HG03108 (cell line): Measurements from ENCODE around the gene TTYH3.

Experiments used
- ATAC-seq: cut with Tn5 transposase; IDR thresholded peaks from one replicate; pipeline ENCODE4 v1.9.1; 2021; ENCODE audit warnings: moderate library complexity; ENCODE audit not compliant: unreplicated experiment

Gene TTYH3

DNA sequence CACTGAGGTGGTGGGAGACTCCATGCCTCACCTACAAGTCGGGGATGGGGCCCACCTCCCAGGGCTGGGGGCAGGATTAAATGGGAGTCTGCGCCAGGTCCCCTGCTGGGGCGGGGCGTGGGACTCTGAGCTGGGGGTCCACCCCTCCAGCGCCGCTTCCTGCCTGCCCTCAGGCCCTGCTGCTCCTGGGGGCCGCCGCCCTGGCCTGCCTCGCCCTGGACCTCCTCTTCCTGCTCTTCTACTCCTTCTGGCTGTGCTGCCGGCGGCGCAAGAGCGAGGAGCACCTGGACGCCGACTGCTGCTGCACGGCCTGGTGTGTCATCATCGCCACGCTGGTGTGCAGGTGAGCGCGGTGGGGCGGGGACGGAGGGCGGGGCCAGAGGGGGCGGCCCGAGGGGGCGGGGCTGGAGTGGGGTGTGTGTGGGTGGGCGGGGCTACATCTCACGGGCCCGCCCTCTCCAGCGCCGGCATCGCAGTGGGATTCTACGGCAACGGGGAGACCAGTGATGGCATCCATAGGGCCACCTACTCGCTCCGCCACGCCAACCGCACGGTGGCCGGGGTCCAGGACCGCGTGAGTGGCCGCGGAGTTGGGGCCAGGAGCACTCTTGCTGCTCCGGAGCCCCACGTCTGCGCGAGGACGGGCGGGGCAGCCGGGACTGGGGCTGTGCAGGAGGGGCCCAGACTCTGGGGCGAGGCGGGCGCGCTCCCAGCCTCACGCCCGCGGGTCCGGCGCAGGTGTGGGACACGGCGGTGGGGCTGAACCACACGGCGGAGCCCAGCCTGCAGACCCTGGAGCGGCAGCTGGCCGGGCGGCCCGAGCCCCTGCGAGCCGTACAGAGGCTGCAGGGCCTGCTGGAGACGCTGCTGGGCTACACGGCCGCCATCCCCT lies 15.1 kb downstream of the TTYH3 start:
- no peak for ATAC-seq

GRCh38 chr7:2647594-2648172 lies 15.9 kb downstream of the TTYH3 start:
- no peak for ATAC-seq

DNA sequence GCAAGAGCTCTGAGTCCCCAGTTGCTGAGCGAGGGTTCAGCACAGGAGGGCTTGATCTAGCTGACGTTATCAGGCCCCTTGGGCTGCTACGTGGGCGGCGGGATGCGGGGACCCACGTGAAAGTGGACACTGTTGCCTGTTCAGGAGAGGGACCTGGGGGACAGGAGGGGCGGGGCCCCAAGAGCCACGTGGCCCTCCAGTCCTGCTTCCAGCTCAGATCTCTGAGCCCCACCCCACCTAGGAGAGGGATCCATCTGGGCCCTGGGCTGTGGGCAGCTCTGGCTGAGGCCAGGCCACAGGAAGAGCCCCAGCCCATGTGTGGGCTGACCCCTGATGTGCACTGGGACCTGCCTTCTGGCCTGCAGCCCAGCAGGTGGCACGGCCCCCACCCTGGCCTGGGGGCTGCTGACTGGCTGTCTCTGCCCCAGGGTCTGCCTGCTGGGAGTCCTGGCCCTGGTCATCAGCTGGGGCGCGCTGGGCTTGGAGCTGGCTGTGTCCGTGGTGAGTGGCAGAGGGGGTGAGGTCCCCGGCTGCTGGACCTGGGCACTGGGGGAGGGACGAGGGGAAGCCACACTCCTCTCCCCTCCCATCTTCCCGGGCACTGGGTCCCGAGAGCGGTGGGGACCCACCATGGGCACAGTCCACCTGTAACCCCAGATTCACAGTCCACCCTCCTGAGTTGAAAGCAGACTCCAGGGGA lies 17.5 kb downstream of the TTYH3 start:
- no peak for ATAC-seq

- no peak for ATAC-seq
Measured at GRCh38 chr7:2649991-2650390, 18.2 kb downstream of the TTYH3 start.

DNA sequence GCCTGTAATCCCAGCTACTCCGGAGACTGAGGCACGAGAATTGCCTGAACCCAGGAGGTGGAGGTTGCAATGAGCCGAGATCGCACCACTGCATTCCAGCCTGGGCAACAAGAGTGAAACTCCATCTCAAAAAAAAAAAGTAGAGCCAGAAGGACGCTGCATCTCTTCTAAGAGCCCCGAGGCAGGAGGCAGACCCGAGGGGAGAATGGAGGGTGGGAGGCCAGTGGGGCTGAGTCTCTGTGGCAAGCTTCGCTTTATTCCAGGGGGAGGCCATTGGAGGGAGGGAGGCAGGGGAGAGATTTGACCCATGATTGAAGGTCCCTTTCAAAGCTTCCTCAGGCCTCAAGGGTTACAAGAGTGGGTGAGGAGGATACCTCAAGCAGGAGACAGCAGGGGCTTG lies 18.7 kb downstream of the TTYH3 start:
- ATAC-seq, result no peak

GRCh38 chr7:2651336-2651735 lies 19.6 kb downstream of the TTYH3 start:
- ATAC-seq, result no peak

DNA sequence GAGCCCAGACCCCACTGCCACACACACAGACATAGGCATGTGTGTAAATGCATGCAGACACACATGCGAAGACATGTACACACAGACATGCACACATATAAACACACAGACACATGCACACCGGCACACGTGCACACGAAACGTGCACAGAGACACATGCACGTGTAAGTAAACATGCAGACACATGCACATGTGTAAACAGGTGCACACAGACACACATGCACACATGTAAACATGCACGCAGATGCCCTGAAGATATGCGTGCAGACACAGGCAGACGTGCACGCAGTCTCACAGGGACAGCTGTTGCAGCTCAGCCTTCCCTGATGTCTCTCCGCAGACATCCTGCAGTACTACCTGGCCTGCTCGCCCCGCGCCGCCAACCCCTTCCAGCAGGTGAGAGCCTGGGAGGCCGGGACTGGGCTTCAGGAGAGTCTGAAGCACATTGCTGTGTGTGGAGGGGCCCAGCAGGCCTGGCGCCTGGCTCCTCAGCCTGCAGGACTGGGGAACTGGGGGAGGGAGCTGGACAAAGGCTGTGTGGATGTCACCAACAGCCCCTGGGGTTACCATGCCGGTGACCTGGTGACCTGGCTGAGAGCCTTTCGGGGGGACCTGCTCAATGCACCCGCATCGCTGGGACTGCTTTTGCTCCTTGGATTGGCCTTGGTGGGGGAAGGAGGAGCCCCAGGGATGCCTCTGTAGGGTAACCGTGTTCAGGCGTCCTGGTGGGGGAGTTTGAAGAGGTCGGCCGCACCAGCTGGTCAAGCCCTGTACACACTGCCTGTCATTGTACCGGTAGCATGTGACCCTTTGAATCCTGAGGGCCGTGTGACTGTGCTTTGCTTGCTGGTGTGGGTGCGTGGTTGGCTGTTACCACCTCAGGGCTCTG lies 20.3 kb downstream of the TTYH3 start:
- ATAC-seq, result no peak

GRCh38 chr7:2652736-2653060 lies 20.9 kb downstream of the TTYH3 start:
- ATAC-seq, result no peak

- ATAC-seq, result no peak
Measured at GRCh38 chr7:2654059-2654458, 22.3 kb downstream of the TTYH3 start.

GRCh38 chr7:2655870-2656614 lies 24.3 kb downstream of the TTYH3 start:
- no peak for ATAC-seq

DNA sequence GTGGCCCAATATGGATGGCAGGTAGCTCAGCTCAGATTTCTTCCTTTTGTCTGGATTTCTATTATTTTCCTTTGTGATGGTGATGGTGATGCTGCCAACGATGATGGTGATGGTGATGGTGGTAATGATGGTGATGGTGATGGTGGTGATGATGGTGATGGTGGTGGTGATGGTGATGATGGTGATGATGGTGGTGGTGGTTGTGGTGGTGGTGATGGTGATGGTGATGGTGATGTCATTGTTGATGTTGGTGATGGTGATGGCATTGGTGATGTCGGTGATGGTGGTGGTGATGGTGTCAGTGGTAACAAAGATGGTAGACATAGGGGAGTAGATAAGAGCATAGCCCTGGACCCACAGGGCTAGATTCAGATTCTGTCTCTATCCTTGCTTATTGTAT lies 25.4 kb downstream of the TTYH3 start:
- no peak for ATAC-seq

GRCh38 chr7:2657920-2658671 lies 26.3 kb downstream of the TTYH3 start:
- ATAC-seq, result no peak

GRCh38 chr7:2658941-2659340 lies 27.2 kb downstream of the TTYH3 start:
- no peak for ATAC-seq

DNA sequence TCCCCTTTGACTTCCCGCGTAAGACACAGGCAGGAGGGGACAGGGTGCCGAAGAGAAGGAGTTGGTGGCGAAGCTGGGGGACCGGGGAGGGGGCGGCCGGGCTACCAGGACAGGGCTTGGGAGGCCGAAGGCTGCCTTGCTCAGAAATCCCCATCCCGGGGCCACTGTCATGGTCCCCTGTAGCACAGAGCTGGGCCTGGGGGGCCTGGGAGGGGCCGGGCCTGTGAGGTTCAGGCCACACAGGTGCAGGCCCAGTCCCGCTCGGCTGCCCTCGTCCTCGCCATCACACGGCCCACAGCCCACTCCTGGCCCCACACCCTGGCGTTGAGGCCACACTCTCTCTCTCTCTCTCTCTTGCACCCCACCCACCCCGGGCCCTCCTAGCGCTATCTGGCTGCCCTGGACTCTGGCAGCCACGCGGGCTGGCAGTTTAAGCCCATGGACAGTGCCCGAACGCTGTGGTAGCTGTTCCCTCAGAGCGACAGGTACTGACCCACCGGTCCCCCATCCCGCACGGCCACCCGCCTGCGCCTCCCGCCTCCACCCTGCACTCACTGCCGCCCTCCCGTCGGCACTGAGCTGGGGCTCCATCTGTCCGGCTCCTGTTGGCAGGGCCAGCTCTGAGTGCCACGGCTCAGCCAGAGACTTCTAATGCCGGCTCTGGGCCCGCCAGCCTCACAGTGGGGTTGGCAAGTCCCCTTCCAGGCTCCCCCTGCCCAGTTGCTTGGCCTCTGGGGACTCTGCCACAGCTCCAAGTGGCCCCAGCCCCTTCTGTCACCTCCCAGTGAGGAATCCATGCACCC lies 28.0 kb downstream of the TTYH3 start:
- ATAC-seq, result no peak

DNA sequence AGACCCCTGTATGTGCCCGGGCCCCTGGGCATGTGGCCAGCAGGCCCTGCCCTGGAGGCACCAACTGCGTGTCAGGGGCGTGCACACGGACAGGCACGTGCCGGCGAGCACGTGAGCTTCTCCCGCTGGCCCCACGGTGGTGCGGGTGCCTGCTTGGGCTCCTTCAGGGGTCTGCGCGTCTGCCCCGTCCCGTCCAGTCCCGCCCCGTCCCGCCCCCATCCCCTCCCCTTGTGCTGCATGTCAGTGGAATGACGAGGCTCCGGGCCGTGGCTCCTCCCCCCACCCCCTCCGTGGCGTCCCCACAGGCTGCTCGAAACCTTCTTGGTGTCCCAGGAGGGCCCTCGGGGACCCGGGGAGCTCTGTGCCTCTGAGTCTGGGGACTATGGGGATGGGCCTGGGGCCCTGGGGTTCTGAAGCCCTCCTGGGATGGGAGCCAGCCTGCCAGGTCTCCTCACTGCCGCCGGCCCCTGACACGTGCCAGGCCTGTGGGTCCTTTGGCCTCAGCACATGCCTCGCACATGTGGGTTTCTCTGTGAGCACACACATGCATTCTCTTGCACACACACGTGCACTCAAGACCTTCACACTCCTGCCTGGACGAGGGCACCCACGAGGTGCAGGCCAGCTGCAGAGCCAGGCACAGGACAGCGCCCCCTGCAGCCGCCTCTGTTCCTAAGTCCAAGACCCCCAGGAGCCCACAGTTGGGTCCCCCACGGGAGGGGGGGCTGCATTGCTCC lies 28.7 kb downstream of the TTYH3 start:
- ATAC-seq, result no peak

DNA sequence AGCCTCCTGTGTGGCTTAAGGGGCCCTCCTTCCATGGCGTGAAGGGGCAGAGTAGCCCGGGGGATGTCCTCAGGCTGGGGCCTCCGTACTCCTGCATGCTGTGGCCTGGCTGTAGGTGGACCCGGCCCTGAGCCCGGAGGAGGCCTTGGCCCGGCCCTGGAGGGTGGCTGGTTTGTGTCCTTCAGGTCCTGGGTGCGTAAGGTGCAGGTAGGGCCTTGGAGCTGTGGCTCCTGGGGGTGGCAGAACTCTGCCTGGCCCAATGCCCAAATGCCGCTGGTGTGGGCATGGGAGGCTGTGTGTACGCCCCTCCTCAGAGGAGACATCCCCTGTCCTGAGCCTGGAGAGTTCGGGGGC lies 29.3 kb downstream of the TTYH3 start:
- no peak for ATAC-seq

GRCh38 chr7:2661602-2662272 lies 30.0 kb downstream of the TTYH3 start:
- no peak for ATAC-seq
